Ramos (cell line): Measurements from ENCODE around the gene BTBD16.

Experiments
- in situ Hi-C: fragments of 300-500 bp; cut with MboI; formaldehyde crosslinking; loops from one replicate; pipeline ENCODE4 v1.14.3; 2022; ENCODE audit warnings: low sequenced_read_pairs; ENCODE audit not compliant: unreplicated experiment

Gene BTBD16

DNA sequence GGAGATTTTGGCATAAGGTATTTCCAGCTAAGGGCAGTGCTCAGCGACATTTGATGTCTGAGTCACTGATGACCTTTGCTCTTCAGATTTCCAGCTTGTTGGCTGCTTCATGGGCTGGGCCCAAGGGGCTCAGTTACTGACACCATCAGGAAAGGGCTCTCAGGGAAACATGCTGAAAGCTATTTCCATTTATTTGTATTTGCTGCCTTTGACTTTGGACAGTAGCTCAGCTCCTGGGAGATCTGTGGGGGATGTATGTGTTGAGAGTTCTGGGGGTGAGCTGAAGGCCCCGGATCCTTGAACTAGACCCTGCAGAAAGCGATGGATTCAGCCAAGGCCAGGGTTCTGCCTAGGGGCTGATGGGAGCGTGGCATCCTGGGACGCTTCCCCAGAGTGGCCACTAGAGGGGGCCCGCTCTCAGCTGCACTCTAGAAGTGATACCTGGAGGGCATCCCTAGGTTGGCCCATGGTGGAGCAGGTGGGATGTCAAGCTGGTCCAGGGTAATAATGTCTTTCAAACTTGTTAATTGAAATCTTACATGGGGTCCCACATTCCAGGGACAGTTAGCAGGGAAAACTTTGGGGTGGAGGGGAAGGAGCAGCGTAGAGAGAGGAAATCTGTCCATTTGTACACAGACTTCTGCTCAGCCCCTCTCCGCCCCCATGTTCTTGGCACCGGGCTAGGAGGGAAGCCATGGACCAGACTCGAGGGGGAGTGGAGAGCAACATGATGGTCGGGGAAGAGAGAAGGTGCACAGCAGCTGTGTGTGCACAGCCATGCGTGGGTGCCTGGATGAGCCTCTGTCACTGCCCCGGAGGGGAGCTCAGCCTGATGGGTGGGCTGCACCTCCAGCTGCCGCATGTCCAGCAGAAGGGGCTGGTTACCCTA lies 3.0 kb upstream of the BTBD16 start:
- in situ Hi-C loops = no loop called here

DNA sequence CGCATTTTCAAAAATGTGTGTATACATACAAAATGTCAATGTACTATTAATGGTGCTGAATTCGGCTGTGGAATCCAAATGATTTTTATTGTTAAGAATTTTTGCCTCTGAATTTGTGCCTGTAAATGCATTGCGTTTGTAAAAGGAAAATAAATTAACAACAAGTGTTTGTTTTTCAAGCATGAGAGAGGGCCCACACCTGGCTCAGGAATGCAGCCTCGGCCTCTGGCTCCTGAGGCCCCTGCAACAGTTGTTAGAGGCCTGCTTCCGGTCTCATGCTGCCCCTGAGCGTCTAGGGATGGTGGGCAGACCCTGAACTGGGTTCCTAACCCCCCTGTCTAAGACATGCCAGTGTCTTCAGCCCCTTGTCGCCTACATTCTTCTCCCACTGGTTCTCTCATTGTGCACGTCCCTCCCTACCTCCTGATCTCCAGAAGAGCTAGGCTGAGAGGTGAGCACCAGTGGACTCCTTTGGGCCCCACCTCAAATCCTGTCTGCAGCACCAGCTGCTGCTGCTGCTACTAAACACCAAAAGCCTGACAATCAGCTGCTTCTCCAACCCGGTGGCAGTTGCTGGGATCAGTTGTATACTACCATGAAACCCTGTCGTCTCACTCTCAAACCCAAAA lies 1.9 kb upstream of the BTBD16 start:
- in situ Hi-C loops = no loop called here

DNA sequence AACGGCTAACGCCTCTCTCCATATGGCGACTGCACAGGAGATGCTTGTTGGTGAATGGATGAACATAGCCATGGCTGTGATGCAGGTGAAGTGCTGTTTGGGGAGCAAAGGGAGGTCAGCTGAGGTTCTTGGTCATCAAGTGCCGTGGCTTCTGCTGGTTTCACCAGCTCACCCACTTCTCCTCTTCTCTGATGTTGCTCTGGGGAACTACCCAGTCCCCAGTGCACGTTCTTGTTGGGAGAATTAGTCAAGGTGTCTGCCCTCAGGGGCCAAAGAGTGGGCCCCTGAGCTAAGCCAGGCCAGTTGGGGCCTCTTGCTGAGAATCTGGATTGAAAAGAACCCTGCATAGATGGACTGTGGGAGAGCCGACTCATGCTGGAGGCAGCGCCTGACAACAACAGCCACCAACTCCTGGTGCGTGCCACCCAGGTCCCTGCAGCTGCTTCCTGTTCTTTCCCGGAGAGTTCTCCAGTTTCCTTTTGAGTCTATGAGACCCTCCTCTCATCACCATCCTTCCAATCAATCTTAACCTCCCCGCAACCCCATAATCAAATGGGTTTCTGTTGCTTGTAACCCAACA lies 3.0 kb downstream of the BTBD16 start:
- in situ Hi-C loops = no loop called here

DNA sequence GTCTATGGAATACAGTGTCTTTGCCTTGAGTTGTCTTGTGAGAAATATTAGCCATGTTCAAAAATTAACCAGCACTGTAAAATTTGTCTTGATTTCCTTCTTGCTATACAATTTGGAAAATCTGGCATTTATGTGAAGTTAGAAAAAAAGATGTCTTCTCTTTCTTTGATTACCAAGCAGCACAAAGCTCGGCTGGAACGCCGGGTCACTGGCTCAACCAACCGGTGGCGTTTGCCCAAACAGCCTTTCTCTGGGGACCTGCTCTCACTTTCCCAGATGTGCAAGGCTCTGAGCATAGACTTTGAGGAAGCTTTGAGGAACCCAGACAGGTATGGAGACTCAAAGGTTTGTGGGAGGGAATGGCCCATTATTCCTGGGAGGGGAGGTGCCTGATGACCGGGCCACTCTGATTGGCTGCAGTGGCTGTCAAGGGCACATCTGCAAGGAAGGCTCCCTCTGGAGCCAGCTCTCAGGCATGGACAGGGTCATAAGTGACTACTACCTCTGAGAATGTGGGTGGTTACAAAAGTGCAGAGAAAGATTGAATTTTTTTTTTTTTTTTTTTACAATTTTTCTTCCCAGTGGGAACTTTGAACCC lies 5.6 kb downstream of the BTBD16 start:
- in situ Hi-C loops = no loop called here

DNA sequence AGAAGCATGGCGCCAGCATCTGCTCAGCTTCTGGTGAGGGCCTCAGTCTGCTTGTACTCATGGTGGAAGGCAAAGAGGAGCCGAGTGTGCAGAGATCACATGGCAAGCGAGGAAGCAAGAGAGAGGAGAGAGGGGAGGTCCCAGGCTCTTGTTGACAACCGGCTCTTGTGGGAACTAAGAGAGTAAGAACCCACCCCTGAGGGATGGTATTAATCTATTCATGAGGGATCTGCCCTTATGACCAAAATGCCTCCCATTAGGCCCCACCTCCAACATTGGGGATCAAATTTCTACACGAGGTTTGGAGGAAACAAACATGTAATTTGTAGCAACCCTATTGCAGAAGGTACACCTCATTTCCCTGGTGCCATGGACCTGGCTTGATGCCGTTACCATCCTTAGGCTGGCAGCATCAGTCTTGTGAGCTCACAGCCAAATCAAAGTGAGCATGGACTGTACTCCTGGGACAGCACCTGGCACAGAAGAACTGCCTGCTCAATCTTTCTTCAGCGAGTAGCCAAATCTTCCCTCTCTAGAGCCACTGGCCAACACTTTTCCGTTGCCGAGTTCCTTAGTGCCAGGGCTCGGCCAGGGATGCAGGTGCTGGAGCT lies 6.5 kb downstream of the BTBD16 start:
- in situ Hi-C loops = no loop called here

DNA sequence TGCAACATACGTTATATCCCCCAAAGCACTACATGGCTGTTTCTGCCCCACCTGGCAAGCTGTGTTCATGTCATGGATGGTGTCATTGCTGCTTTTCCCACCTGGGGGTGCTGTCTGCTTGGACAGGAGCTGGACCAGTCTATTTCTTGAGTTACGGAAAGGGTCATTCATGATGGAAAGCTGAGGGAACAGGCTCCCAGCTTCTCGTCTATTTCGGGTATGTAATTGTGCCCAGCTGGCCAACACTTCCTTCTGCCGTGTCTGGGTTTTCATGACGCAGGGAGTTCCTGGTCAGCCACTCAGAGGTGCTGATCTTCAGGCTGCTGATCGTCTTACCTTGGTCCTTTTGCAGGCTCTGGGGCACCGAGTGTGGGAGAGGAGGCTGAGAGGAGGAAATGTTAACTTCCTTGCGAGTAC lies 8.6 kb downstream of the BTBD16 start:
- in situ Hi-C loops = no loop called here

DNA sequence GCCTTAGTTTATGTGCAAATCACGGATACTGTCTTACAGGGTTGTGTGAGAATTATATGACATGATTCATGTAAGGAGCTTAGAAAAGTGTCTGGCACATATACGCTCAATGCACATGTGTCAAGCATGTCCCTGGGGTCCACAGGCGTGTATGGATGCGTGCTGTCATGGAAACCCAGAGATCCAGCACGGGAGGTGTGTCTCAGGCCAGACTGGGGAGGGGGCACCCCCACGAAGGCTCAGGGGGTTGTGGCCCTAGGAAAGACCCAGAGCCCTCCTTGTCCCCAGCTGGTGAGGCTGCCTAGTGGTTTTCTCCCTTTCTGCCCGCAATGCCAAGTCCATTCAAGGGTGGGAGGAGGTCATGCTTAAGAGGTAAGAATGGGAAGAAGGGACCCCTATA lies 9.1 kb downstream of the BTBD16 start:
- in situ Hi-C loops = no loop called here

DNA sequence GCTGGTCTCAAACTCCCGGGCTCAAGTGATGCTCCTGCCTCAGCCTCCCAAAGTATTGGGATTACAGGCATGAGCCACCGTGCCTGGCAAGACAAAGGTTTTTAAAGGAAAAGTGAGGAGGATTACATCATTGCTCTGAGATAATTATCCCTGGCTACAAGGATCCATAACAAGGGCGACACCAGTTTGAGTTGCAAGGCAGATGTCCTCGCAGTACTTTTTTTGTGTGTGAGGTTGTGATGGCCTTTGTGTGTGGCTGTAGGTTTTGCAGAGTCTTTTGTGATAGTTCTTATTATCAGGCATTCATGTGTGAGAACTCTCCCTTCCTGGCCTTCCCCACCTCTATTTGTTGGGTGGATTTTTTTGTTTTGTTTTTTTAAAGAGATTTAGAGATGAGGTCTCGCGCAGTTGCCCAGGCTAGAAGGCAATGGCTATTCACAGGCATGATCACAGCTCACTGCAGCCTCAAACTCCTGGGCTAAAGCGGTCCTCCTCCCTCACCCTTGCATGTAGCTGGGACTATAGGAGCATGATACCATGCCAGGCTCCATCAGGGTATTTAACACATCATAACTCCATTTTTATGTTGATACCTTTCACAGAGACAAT lies 10.0 kb downstream of the BTBD16 start:
- in situ Hi-C loops = no loop called here

DNA sequence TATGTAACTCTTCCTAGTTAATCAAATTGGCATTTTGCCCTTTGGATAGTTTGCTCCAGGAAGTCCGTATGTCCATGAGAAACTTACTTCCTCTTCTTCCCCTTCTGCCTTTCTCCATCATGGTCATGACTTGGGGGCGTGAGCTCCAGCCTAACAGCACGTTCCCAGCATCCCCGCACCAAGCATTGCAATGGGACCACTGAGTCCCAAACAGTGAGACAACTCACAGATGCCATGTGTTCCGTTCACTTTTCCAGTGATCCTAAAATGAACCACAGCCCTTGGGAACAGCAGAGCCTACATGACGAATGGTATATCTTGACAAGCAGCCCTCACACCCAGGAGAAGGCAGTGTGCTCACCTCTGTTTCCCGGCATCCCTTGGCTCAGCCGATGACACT lies 10.7 kb downstream of the BTBD16 start:
- in situ Hi-C loops = no loop called here

DNA sequence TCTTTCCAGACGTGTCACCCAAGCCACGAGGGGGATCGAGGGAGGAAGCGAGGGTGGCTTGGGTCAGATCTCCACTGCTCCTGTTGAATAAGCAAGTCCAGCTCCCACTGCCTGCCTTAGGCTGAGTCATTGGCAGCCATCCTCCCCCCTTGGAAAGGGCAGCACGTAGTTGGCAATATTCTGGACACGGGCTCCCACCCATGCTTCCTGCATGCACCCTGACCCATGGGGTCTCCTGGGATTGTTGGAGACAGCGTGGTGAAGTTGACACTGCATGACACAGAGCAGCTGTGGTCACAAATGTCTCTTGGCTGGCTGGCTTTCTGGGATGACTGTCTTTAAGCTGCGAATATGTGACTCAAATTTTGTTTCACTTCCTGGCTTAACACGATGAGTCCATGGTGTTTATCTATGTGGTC lies 11.2 kb downstream of the BTBD16 start:
- in situ Hi-C loops = no loop called here

DNA sequence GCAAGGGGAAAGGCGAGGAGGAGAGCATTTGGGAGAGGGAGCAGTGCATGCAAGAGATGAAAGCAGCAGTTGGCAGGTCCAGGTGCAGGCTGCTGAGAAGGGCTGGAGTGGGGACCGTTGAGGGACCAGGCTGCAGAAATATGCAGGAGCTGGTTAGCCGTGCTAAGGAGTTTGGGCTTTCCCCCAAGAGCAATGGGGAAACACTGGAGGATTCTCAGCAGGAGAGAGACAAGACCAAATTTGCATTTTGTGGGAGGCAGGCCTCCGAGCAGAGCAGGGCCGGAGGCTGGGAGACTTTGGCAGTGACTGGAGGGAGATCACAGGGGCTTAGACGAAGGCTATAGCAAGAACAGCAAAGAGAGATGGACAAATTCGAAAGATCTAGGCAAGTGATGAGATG lies 11.8 kb downstream of the BTBD16 start:
- in situ Hi-C loops = no loop called here

DNA sequence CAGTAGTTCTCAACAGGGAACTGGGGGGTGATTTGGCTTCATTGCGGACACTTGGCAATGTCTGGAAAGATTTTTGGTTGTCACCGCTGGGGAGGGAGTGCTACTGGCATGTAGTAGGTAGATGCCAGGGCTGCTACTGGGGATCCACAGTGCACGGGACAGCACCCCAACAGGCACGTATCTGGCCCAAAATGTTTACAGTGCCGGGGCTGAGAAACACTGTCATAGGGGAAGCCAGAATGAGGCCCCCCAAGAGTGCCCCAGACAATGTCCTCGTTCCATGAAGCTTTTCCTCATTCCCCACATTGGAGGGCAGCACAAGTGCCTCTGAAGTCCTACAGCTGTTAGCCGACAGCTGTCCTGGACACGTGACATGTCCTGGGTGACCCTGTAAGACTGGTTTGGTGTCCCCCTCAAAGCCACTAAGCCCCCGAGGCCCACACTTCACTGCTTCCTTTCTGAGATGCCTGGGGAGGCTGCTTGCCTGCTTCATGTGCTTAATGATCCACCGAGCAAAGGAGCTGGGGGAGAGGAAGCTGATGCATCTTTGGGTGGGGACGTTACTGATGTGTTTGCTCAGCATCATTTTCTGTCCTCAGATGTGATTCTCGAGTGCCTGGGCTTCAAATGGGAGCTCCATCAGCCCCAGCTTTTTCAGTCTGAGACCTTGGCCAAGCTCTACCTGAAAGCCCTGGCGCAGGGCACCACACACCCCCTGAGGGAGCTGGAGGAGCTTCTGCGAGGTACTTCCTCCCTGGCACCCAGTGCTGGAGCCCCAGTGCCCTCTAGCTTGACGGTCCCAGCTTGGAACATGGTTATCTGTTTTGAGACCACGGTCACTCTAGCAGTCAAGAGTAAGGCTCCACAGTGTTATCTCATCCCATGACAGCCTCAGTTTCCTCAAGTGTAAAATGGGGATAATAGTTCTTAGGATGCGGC lies 14.7 kb downstream of the BTBD16 start:
- in situ Hi-C loops = no loop called here

DNA sequence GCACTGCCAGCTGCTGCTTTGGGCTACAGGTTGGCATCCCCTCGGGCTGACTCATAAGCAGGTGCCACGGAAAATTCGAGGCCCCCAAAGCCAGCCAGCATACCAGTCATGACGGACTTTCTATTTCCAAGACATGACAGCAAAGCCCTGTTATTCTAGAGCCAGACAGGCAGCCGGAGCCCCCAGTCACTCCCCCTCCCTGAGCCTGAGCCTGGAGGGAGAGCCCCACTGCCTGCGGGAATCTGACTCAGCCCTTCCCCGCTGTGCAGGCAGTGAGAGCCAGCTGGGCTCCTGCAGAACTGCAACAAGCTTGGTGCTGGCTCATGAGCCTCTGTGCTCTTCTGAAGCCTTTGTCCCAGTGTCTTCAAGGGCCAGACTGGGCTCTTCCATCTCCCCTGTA lies 15.8 kb downstream of the BTBD16 start:
- in situ Hi-C loops = no loop called here

DNA sequence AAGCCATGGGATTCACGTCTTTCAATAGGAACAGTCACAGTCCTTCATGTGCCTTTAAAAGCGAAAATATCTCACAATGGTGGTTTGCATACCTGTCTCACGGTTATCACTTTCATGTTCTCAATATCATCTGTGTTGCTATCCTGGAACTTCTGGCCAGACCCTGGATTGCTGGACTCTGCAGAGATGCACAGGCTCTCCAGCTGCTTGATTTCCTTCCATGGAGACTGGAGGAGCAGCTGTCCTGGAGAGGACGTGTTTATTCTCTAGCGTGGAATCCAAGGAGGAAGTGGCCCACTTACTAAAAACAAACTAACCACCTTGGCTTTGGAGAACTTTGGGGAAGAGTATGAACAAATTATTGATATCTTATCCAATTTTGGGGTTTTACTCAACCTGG lies 16.5 kb downstream of the BTBD16 start:
- in situ Hi-C loops = no loop called here

DNA sequence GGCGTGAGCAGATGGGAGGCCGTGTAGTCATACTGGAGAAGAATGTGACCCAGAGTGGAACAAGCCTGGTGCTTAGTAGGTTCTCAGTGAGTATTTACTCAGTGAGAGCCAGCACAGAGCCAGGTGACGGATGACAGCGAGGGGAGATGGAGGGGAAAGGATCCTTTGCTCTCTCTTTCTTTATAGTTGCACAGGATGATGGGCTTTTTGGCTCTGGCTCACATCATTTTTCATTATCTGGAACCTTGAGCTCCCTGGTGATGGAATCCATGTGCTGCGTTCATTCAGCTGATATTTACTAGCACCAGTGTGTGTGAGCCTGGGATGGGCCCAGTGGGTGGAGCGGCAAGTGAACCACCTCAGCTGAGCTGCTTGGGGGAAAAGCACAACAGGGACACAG lies 17.2 kb downstream of the BTBD16 start:
- in situ Hi-C loops = no loop called here

DNA sequence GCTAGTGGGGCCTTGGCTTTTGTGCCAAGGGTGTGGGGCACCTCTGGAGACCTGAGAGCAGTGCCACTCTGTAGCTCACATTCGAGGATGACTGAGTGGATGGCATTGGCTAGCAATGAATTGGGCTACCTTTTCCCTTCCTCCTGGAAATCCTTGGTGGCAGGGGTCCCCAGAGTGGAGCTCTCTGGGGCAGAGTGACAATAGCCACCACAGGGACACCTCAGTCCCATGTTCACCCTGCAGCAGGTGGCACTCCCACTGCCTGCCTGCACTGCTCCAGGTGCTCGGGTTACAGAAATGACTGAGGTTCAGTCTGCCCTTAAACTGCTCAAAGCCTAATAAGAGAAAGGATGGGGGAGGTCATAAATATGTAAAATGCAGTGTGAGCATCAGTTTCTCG lies 17.8 kb downstream of the BTBD16 start:
- in situ Hi-C loops = no loop called here

DNA sequence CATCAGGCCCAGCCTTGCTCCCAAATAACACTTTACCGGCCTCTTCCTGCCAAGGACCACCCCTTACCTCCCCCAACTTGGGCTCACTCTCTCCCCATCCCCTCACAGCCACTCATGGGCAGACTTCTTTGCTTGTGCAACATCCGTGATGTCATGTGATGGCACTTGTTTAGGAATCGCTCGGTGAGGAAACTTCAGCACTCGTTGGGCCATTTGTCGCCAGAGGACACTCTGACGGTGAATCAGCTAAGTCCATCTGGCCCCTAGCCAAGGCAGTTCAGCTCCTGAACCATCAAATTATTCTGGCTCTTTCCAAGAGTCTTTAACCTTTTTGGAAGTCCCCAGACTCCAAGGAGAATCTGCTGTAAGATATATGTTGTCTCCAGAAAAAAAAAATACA lies 19.2 kb downstream of the BTBD16 start:
- in situ Hi-C loops = loop anchor here (10.0 kb wide), 1 partner anchor 144 kb away; no protein-coding TSS in a partner anchor

DNA sequence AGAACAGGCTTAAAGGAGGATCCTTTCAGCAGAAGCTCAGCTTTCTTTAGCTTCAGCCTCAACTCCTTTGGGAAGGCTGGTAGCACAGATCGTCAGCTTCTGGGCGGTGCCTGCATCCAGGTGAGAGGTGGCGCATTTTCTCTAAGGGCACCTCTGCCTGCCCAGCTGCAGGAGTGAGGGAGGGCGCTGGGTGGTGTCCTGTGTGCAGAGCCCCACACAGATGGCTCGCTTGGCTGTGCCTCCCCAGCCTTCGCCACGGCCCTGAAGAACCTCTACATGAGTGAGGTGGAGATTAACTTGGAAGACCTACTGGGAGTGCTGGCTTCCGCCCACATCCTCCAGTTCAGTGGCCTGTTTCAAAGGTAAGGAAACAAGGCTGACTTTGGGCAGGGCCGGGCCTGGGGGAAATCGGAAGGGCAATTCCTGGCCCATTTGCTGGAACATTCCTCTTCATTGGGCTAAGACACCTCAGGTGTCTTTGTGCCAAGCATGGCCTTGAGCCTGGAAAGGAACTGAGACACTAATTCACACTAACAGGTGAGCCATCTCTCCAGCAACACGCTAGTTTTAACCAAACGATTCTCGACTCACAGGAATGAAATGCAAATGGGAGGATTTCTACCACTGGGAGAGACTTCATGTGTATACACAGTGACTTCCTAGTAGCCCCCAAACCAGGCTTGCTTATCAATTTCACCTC lies 19.9 kb downstream of the BTBD16 start:
- in situ Hi-C loops = loop anchor here (10.0 kb wide), 1 partner anchor 144 kb away; no protein-coding TSS in a partner anchor
